ENCODE results near the gene RAD1.
"Not testable (repeated sequence)": the region's sequence is repeated elsewhere in the genome, so short reads cannot be mapped to it uniquely, and the experiment has no call there.

RAD1 gene, protein sequence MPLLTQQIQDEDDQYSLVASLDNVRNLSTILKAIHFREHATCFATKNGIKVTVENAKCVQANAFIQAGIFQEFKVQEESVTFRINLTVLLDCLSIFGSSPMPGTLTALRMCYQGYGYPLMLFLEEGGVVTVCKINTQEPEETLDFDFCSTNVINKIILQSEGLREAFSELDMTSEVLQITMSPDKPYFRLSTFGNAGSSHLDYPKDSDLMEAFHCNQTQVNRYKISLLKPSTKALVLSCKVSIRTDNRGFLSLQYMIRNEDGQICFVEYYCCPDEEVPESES

DNA sequence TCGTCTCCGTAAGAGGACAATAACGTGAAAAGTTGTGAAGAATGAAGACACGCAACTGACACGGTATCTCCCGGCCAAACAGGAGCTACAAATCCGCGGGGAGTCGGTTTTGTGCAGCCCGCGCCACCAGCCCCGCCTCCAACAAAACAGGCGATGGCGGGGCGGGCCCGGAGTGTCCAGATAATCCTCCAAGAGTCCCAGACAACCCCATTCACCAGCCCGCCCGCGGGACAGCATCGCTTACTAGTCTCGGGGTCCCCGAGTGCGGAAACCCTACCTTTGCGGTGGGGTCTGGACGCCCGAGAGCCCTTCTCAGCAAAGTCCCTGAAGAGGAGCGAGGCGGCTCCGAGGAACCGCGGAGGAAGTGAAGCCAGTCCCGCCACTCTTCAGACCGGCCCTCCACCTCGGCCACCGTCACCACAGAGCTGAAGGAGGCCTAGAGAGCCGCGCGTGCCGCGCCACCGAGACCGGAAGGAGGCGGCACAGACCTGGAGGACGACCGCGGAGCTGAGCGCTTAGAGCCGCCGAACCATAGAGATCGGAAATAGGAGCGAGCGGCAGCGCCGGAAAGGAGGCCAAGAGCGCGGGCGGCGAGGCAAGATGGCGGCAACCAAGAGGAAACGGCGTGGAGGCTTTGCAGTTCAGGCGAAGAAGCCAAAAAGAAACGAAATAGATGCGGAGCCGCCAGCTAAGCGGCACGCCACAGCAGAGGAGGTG, at the start of gene RAD1, which contains the start of gene BRIX1:
Gene RAD1 (minus strand): TSS at position 366 of the 717 bp plus-strand sequence. CDS start 612 bp downstream, outside the sequence.
Gene BRIX1 (plus strand): TSS at position 573 of the 717 bp plus-strand sequence. CDS start 28 bp downstream, at position 601.
- peak; percentile 91 to 93 for DNase-seq

DNA sequence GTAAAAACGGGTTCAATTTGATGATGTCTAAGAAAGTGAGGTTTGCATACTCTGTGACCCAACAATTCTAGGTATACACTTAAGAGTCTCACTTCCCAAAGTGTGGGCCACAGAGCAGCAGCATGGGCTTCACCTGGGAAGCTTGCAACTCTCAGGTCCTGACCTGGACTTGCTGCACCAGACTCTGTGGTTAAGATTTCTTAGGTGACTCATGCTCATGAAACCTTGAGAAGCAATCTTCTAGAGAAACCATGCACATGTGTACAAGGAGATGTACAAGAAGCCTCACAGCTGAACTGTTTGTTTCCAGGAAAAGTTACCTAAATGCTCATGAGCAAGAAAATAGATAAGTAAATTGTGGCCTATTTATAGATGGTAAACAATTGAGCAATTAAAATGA, 44.0 kb upstream of the RAD1 start:
- DNase-seq: no peak

DNA sequence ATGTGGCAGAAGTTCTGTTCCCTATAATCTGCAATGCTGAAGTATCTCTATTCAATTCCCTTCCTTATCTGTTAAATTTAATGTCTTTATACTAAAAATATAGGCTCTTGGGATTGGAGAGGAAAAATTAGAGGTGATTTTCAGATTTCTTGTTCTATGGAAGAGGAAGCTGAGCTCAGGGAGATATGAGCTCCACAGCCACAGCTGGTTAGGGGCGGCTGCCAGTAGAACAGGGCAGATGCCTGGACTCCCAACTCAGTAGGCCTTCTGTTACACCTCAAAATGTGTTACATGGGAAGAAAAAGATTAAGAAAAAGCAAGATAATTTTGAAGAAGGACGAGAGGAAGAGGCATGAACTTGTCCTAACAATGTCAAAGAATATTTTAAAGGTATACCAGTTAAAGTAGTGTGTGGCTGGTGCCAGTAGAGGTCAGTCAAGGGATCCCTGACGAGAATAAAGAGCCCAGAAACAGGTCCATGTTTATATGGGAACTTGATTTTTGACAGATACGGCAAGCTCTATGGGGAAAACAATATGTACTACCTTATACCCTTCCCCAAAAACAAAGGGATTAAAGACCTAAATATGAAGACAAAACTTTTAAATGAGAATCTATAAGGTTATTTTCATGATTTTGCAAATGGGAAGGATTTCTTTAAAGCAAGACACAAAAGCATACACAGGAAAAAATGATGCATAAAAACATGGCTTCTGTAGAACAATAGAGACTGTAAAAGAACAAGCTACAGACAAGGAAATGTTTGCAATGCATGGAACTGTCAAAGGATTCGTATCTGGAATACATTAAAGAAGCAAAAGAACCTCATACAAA, 42.8 kb upstream of the RAD1 start:
- no peak for DNase-seq

DNA sequence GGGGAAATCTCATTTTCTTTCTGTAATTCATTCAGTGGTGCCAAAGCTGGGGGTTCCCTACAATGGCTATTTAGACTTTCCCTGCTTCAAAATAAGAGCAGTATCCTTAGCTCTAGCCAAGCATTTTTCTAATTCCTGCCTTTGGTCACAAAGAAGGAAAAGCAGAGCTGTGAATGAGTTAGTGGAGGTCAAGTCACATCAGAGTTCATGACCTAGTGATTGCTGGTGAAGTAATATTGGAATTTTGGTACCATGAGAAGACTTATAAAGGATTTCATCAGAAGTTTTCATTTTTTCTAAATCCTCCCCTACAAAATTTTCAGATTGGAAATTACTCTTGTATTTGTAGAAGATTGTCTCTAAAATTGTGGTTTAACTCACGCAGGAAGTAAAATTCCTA, 42.0 kb upstream of the RAD1 start:
- no peak for DNase-seq

DNA sequence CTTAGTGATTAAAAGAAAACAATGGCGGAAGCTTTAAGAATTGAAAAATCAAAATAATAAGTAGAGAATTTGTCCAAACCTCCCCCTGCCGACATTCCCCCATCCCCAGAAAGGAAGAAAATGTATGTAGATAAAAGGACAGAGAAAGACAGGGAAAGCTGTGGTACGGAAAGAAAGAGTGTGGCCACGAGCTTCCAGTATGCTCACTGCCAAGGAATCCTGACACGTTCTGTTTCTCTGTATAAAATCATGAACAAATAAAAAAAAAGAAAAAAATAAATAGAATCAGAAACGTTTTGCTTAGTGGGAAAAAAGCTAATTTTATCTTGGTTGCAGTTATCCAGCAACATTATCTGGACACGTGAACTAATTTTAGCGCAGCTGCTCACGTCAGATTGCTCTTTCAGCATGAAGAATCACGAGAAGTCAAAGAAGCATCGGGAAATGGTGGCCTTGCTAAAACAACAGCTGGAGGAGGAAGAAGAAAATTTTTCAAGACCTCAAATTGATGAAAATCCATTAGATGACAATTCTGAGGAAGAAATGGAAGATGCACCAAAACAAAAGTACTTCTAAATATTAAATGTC, 29.2 kb upstream of the RAD1 start:
- DNase-seq: no peak

DNA sequence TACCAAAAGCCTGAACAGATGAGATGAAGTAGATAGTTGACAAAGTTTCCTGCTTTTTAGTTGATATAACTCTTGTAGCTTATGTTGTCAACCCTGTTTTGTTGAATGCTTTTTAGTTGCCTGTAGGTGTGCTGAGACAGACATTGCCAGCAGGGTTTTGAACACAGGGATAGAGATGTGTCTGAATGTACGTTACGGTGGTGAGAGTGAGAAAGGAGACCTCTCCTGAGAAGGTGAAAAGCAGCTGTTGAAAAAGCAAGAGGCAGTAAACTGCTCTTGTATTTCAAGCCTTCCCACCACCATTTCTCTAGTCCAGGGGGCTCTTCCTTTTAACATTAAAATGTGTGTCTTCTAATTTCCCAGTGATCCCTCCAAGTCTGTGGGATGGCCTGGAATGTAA, 28.7 kb upstream of the RAD1 start:
- no peak for DNase-seq

DNA sequence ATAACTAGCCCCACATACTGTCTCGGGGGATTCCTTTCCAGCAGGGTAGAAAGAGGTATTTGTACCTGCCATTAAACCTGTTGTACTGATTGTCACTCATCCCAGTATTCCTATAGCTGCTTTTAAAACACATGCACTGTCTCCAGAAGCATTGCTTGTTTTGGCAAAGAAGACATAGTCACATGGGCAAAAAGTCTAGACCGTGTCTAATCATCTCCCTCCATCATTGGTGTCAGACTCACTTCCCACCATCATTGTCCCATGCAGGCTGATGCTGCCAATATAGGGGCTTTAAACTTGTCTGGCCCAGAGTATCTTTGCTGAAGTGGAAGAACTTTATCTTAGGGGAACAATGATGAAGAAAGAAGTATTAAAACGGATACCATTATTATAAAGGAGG, 26.6 kb upstream of the RAD1 start:
- no peak for DNase-seq

DNA sequence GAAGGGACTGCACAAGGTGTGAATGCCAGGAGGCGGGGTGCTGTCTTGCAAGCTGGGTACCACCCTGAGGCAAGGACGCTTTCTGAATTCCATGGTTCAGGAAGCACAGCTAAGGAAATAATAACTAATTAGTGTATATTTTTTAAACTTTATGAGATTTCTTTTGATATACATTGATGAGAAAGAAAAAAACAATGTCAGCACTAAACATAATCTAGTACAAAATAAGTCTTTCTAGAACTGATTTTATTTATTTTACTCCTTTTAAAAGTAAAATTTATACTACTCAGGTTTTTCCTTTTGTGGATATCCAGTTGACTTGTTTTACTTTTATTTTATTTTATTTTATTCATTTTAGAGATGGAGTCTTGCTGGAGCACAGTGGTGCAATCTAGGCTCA, 17.6 kb upstream of the RAD1 start:
- DNase-seq: no peak

DNA sequence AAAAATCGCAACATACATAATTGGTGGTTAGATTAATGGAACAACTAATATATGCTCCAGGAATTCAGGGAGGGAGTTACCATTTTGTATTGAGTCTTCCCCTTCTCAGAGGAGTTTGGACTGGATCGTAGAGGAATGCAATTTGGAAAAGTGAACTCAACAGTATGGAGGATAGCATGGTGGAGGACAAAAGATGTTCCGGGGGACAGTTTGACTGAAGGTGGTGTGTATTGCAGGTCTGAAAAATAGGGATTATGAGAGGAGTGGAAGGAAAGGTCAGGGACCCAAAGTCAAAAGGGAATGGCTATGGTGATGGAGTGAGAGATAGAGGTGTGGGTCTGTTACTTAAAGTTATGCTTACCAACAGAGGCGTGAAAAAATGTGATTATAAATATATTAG, 15.6 kb upstream of the RAD1 start:
- DNase-seq: no peak

DNA sequence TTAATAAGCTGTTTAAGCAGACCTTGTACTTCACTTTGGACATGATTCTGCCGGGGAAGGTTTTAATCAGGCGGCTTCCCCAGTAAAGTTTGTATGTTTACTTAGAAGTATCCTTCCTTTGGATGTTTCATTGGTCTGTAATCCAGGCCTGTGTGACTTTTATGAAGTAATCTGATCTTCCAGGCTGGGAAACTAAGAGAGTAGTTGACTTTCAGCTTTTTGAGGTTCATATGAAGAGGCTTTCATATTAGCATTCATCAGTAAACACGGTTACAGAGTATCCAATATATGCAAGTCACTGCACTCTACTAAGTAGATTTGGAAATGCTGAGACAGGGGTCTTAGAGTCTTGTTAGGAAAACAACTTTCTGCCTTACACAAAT, 15.1 kb upstream of the RAD1 start:
- no peak for DNase-seq

DNA sequence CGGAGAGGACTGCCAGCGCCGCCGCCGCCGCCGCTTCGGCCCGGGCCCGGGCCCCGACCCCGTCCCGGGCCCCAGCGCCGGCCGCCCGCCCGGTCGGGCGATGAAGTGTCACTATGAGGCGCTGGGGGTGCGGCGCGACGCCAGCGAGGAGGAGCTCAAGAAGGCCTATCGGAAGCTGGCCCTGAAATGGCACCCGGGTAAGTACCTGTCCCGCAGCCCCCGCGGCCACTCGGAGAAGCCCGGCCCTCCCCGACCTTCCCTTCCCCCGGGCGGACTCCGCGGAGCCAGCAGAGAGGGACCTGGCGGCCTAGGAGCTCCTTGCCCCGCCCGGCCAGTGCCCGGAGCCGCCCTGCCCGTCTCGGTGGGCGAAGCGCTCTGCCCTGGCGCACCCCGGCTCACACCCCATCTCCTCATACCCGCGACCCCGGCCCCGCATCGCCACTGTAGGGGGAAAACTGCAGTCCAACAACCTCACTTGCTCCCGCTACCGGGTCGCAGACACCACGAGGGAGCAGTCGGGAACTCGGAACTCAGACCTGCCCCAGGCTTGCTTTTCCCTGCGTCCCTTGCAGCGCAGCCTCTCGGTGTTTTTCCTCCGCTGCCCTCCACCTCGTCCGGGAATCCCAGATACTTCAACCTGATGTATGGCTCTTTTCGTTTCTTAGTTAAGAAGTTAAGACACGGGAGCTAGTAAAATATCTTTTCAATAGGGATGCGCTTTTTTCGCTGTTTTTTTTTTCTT, 14.6 kb upstream of the RAD1 start:
- DNase-seq: peak; percentile 71 to 75

DNA sequence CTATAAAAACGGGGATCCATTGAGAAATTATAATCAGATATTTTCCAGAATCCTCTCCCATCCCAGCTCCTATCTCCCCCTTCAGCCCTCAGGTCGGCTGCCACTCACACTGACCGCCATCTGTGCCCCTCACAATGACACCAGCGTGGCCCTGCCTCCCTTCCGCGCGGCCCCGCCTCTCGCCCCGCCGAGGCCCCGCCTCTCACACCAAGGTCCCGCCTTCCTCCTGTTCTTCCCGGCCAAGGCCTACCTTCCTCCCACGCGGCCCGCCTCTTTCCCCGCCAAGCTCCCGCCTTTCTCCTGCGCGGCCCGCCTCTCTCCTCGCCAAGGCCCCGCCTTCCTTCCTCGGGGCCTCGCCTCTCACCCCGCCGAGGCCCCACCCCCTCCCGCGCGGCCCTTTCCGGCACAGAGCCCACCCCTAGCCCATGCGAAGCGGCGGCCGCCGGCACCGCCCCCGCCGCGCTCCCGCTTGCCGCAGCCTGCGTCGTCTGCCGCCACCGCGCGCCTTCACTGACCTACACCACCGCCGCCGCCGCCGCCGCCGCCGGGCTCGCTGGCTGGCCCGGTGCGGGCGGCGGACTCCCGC, 13.9 kb upstream of the RAD1 start, which contains the start of gene DNAJC21:
Gene DNAJC21 (plus strand): TSS at position 426 of the 586 bp plus-strand sequence. CDS start 261 bp downstream, outside the sequence.
- DNase-seq: peak; percentile 98 to 99

DNA sequence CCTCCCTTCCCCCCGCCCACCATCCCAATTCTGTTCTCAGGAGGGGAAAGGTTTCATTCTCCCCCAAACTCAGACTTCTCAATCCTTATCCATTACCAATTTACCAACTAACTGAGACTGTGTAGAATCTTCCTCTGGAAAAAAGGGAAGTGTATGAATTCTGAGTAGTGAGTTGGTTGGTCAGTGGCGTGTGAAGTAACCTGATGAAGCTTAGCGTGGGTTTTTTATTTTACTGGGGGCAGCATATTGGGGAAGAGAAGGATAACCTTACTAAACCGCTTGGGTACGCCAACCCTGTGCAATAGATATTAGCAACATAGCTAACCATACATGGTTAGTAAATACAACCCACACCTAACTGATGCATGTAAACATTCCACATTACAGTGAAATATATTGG, 13.0 kb upstream of the RAD1 start:
- DNase-seq: no peak

DNA sequence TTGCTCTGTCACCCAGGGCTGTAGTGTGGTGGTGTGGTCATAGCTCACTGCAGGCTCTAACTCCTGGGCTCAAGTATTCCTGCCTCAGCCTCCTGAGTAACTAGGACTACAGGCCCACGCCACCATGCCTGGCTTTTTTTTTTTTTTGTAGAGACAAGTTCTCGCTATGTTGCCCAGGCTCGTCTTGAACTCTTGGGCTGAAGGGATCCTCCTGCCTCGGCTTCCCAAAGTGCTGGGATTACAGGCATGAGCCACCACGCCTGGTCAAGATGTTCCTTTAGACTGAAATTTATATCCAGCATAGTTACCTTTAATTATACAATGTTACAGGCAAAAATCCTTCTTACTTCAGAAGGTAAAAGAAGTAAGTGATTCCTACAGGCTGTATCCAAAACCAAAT, 12.5 kb upstream of the RAD1 start:
- DNase-seq: no peak

DNA sequence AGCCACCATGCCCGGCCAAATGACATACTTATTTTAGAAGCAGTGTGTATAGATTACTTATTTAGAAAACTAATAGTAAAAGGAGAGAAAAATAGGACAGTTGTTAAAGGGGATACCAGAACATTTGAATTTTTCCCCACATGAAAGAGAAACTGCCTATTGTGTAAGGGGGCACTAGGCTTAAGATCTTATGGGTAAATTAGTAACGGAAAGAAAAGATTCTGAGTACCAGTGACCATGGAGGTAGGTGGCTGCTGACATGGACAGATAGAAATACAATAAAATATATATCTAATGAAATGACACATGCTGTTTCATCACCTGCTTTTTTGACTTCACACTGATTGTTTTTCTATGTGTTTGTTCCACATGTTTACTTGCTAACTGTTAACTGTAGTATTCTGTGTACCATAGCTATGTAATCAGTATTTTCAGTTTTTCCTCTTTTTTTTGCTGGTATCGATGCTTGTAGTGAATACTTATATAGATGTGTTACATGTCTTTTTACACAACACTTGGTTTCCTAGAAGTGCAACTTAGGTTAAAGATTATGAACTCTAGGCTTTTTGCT, 11.1 kb upstream of the RAD1 start:
- DNase-seq: no peak

DNA sequence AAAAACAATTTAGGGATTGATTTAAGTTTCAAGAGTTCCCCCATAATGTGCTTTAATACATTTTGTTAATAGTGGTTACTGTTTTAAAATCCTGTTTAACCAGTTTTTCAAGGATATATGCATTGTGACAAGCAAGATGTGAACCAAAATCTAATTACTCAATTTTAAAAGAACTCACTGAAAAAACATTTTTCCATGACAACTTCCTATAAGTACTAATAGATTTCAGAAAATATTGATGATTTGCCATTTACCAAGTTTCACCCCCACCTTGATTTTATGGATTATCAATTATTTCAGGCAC, 9.1 kb upstream of the RAD1 start:
- no peak for DNase-seq

DNA sequence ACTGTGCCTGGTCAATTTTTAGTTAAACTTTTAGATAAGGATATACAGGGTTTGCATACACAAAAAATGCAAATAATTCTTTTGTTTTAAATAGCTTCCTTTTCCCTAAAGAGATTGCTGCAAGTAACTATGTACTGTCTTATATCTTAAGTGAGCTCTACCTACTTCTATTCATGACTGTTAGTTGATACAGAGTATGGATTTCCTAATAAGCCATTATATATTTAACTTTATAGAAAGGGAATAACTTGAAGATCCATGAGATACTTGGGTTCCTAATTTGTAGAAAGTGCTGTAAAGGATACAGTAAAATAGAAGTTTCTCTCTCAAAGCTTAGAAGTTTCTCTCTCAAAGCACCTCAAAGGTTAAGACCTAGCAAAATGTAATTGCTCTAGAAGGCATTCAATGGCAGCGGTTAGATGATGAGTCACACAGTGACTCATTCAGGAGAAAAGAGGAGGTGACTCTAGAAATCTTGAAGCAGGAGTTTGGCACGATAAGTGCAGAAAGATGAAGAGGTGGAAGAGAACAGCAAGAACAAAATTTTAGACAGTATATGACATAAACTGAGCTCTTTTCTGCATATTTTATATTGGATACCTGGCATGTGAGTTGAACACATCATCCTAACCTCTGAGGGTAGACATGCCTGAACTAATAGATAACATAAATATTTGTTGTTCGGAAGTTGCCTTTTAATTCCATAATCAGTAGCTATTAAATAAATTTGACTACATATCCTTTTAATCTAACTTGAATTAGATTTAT, 8.6 kb upstream of the RAD1 start:
- DNase-seq: peak in 1 of 2 experiments; percentile 52

DNA sequence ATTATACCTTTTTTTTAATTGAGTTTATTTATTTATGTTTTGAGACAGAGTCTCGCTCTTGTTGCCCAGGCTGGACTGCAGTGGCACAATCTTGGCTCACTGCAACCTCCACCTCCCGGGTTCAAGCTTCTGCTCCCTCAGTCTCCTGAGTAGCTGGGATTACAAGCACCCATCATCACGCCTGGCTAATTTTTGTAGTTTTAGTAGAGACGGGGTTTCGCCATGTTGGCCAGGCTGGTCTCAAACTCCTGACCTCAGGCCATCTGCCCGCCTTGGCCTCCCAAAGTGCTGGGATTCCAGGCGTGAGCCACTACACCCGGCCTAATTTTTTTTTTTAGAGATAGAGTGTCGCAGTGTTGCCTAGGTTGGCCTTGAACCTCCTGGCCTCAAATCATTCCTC, 8.0 kb upstream of the RAD1 start:
- DNase-seq: not testable (repeated sequence)

DNA sequence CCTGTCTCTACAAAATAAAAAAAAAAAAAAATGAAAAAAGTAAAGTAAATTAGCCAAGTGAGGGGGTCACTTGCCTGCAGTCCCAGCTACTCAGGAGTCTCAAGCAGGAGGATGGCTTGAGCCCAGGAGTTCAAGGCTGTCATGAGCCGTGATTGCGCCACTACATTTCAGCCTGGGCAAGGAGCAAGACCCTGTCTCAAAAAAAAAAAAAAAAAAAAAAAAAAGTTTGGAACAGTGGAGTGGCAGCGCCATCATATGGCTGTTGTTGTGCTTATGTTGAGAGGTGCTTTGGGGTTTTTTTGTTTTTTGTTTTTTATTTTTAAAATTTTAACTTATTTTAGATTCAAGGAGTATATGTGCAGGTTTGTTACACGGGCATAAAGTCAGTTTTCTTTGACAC, 3.8 kb upstream of the RAD1 start:
- no peak for DNase-seq

DNA sequence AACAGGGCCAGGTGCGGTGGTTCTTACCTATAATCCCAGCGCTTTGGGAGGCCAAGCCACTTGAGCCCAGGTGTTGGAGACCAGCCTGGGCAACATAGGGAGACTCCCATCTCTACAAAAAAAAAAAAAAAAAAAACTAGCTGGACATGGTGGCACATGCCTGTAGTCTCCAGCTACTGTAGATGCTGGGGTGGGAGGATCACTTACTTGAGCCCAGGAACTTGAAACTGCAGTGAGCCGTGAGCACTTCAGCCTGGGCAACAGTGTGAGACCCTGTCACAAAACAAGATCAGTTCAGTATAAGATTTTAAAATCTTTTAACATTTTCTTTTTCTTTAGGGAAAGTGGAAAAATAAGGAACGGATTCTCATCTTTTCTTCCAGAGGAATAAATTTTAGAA, 2.7 kb upstream of the RAD1 start:
- DNase-seq: no peak

DNA sequence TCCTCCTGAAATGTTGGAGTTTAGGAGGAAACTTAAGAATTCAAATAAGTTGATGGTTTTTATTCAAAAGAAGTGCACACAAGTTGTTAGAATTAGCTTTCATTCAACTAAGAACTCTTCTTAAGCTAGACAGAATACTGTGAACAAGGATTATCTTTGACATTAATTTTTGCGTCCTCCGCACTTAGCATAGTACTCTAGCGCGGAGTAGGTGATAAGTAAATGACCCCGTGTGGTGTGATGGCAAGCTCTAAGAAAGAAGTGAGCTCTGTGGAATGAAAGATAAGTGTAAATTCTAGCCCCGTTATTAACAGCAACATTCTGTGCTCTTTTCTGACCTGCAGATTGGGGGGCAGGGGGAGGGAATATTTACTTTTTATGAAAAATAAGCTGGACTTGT, 1.2 kb upstream of the RAD1 start:
- no peak for DNase-seq

Measured in stimulated activated CD4-positive, alpha-beta T cell treated with anti-CD3 and anti-CD28 coated beads, Interleukin-4, amount 100 ng/mL, for 4 hours (primary cell).